Esophagus muscularis mucosa (tissue), 4 donors: Measurements from ENCODE around the gene CFAP99. TPM values are rescaled to one million over a fixed set of nuclear protein-coding genes. Genes with fewer than 3 reads are reported as not detected.

Source experiments
- DNase-seq: peaks from one replicate; pipeline ENCODE4 v3.0.0-alpha.2; 2017; ENCODE audit errors: extremely low spot score
- H3K27ac ChIP-seq, 4 donors: fragments of 200-600 bp; sonication (generic); replicated peaks in 1 of 4; 1 replicate in 3 of 4; 2 replicates in 1 of 4; pipeline ENCODE4 v1.5.1; 2016 to 2019; ENCODE audit warnings: mild to moderate bottlenecking in 1 of 4
- H3K27me3 ChIP-seq, 4 donors: fragments of 200-600 bp; sonication (generic); one replicate each; pipeline versions ENCODE4 v1.5.1 to v1.6.0; 2016 to 2019
- H3K36me3 ChIP-seq, 4 donors: fragments of 200-600 bp; sonication (generic); one replicate each; pipeline ENCODE4 v1.5.1; 2016 to 2019
- H3K4me1 ChIP-seq, 4 donors: fragments of 200-600 bp; sonication (generic); one replicate each; pipeline ENCODE4 v1.5.1; 2016 to 2019
- H3K4me3 ChIP-seq, 4 donors: fragments of 200-600 bp; sonication (generic); 1 replicate in 2 of 4; 2 replicates in 2 of 4; pipeline ENCODE4 v1.5.1; 2016 to 2019; ENCODE audit warnings: mild to moderate bottlenecking in 4 of 4, moderate library complexity in 1 of 4
- H3K9me3 ChIP-seq, 4 donors: fragments of 200-600 bp; sonication (generic); 1 replicate in 3 of 4; 2 replicates in 1 of 4; pipeline ENCODE4 v1.5.1; 2016 to 2019
- CTCF ChIP-seq, 3 experiments: fragments of 200-600 bp in 2 of 3; fragments of 450-650 bp in 1 of 3; sonication (generic) in 2 of 3; IDR thresholded peaks; one replicate each; pipeline ENCODE4 v1.5.1; 2017 to 2019; ENCODE audit warnings: antibody characterized with exemption in 3 of 3, mild to moderate bottlenecking in 2 of 3, moderate library complexity in 1 of 3
- EP300 ChIP-seq: sonication (generic); formaldehyde crosslinking; IDR thresholded peaks from one replicate; pipeline ENCODE4 v1.6.1; 2017; ENCODE audit warnings: antibody characterized with exemption
- POLR2A ChIP-seq: fragments of 450-650 bp; IDR thresholded peaks from one replicate; pipeline ENCODE4 v1.6.1; 2017; ENCODE audit warnings: antibody characterized with exemption, moderate library complexity, mild to moderate bottlenecking, low read depth
- POLR2AphosphoS5 ChIP-seq, 2 donors: sonication (generic); formaldehyde crosslinking; IDR thresholded peaks; one replicate each; pipeline ENCODE4 v1.6.1; 2017; ENCODE audit warnings: antibody characterized with exemption in 2 of 2
- WGBS: methylation state at CpG from one replicate; pipeline ENCODE4 v1.1.5; 2018; 5-methylcytosine and 5-hydroxymethylcytosine counted together
- intact Hi-C: fragments of 100-400 bp; cut with DNase I; formaldehyde crosslinking; loops from one replicate; pipeline ENCODE4 v1.15.1; 2023
- total RNA-seq, 4 donors: library from RNA; depleted of rRNA; stranded (reverse); fragments of >200 nt; gene quantifications; one replicate each; pipeline versions ENCODE4 v1.1.0 to v1.2.1, GENCODE V29; 2016

The CFAP99 gene
- total RNA-seq, 4 donors from 2014 or later, result 1.5 TPM; not detected in 3

GRCh38 chr4:2436761-2437474 lies 18.2 kb downstream of the CFAP99 start:
- Histone ChIP-seq H3K4me1 (peaks cover 0 to 3% (median 0%) of the 10 kb centered on the region in 4 donors), H3K27ac (no peak overlapping the region), H3K9me3 (no peaks in the 10 kb centered on the region), H3K27me3 (peaks cover 0 to 17% (median 0%) of the 10 kb centered on the region in 4 donors), H3K4me3 (no peak overlapping the region), H3K36me3 (no peaks in the 10 kb centered on the region)
- 80% methylated on average over 7 of the region's 30 CpGs for WGBS
- TF ChIP-seq POLR2AphosphoS5 (IDR thresholded peaks at IDR 0.05), result no peak
- TF ChIP-seq EP300, result no peak
- no peak for TF ChIP-seq POLR2A
- no peak for TF ChIP-seq CTCF (IDR thresholded peaks at IDR 0.05)
- intact Hi-C loops, result no loop called here
- no peak for DNase-seq

GRCh38 chr4:2437475-2438215 lies 18.9 kb downstream of the CFAP99 start:
- TF ChIP-seq POLR2A (no peak), POLR2AphosphoS5 (IDR thresholded peaks at IDR 0.05) (no peak), CTCF (IDR thresholded peaks at IDR 0.05) (no peak), EP300 (no peak)
- Histone ChIP-seq H3K4me3 (no peak overlapping the region), H3K4me1 (peaks cover 0 to 3% (median 0%) of the 10 kb centered on the region in 4 donors), H3K9me3 (no peaks in the 10 kb centered on the region), H3K27me3 (peaks cover 0 to 17% (median 0%) of the 10 kb centered on the region in 4 donors), H3K27ac (no peak overlapping the region), H3K36me3 (no peaks in the 10 kb centered on the region)
- intact Hi-C loops, result no loop called here
- WGBS, result 87% methylated on average over 24 of the region's 25 CpGs
- no peak for DNase-seq

- no peak overlapping the region for H3K27ac ChIP-seq
- DNase-seq, result no peak
- no peak overlapping the region for H3K4me3 ChIP-seq
- no peaks in the 10 kb centered on the region for H3K36me3 ChIP-seq
- H3K27me3 ChIP-seq, result peaks cover 0 to 4% (median 0%) of the 10 kb centered on the region in 4 donors
- TF ChIP-seq POLR2A, result no peak
- no peak for TF ChIP-seq EP300
- no peak for TF ChIP-seq CTCF (IDR thresholded peaks at IDR 0.05)
- no peak for TF ChIP-seq POLR2AphosphoS5 (IDR thresholded peaks at IDR 0.05)
- 77% methylated on average over 7 of the region's 16 CpGs for WGBS
- intact Hi-C loops, result no loop called here
- H3K9me3 ChIP-seq, result no peaks in the 10 kb centered on the region
- peaks cover 0 to 3% (median 0%) of the 10 kb centered on the region in 4 donors for H3K4me1 ChIP-seq
Measured at GRCh38 chr4:2438822-2439718, 20.3 kb downstream of the CFAP99 start.

GRCh38 chr4:2441393-2442174 lies 22.8 kb downstream of the CFAP99 start:
- no peak for DNase-seq
- H3K27ac ChIP-seq, result no peak overlapping the region
- no peaks in the 10 kb centered on the region for H3K36me3 ChIP-seq
- no peak for TF ChIP-seq POLR2A
- TF ChIP-seq CTCF (IDR thresholded peaks at IDR 0.05), result peak; percentile 39 to 61 (median 41)
- H3K27me3 ChIP-seq, result peaks cover 0 to 4% (median 0%) of the 10 kb centered on the region in 4 donors
- no peak overlapping the region for H3K4me3 ChIP-seq
- peaks cover 0 to 3% (median 0%) of the 10 kb centered on the region in 4 donors for H3K4me1 ChIP-seq
- WGBS, result 56% methylated on average over 8 of the region's 14 CpGs
- no peaks in the 10 kb centered on the region for H3K9me3 ChIP-seq
- intact Hi-C loops, result no loop called here
